GM19025 (cell line): ENCODE results near the gene OR2B2.

Experiments used
- ATAC-seq: cut with Tn5 transposase; IDR thresholded peaks from one replicate; pipeline ENCODE4 v1.9.1; 2021; ENCODE audit warnings: mild to moderate bottlenecking, low read depth, moderate library complexity; ENCODE audit not compliant: unreplicated experiment

OR2B2 gene

DNA sequence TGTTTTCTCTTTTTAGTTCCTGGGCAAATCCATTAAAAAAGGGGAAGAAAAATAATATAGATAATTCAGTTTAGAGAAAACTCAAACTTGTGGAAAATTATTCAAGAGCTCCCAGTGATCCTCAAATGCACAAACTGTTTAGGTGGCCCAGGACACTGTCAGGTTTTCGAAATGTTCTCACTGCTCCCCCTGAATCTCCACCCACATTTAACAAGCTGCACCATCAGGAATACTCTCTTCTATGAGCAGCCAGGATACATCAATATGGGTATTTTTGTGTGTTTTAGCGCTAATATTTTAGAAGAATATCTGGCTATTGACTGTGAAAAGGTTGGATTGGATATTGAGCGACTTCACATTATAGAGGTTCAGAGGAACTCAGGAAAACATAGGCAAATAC lies 43.9 kb downstream of the OR2B2 start:
- ATAC-seq: no peak

DNA sequence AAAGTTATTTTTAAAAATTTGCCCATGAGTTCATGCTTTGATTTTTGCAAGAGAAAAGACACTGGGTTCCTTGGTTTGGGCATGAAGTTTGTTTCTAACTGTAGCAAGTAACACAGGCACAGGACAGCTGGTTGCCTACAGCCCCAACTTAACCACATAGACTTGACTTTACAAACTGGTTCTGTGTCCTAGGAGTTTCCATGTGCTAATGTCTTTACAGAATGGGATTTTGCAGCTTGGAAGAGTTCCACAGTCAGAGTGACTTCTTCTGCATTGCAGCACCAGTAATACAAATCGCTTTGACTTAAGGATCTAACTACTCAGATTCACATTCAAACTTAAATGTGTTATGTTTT lies 44.3 kb downstream of the OR2B2 start:
- ATAC-seq: no peak

DNA sequence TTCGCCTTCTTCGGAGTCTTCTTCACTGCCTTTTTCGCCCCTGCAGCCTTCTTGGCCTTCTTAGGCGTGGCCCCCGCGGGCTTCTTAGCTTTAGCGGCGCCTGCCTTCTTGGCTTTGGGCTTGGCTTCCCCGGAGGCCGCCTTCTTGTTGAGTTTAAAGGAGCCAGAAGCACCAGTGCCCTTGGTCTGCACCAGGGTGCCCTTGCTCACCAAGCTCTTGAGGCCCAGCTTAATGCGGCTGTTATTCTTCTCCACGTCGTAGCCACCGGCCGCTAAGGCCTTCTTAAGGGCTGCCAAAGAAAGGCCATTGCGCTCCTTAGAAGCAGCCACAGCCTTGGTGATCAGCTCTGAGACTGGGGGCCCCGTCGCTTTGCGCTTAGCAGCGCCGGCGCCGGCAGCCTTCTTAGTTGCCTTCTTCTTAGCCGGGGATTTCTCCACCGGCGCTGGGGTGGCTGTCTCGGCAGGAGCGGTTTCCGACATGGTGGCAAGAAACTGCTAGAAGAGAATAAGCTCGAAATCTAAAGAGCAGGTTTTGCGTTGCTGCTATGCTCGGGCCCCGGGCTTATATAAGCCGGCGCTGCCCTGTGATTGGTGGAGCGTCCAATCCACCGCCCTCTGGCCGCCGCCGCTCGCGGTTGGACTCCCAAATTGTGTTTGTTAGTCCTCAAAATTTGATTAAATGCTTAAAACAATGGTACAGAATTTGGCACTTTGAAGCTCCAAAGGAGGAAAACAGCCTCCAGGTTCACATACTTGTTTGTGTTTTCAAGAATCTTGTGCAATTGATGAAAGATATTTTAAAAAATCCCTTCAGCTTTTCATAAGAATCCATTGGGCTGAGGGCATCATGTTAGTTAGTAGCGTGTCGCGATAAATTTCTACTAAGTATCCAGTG lies 44.9 kb downstream of the OR2B2 start:
- no peak for ATAC-seq

DNA sequence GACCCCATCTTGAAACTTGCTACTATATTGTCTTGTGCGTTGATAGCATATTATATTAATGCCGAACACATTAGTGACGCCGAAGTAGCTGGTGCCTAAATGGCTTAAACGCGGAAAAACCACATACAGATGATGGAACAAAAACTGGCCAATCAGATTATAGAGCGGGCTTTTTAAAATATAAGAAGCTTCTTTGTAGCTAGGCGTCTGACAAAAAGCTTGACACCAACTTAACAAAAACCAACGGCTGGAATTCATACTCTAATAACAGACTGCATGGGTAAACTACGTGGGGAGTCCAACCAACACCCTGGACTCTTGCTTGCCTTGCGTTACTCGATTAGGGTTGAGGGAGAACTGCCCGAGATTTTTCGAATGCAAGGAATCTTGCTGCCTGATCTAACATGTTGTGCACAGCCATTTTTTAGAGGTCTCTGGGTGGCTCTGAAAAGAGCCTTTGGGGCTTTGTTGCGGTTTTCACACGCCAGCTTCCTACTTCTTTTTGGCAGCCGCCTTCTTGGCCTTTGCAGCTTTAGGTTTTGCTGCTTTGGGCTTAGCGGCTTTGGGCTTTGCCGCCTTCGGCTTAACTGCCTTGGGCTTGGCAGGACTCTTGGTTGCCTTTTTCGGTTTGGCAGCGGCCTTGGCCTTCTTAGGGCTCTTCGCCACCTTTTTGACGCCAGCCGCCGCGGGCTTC lies 45.7 kb downstream of the OR2B2 start:
- ATAC-seq: no peak

GRCh38 chr6:27865850-27866356 lies 46.3 kb downstream of the OR2B2 start:
- ATAC-seq: no peak

DNA sequence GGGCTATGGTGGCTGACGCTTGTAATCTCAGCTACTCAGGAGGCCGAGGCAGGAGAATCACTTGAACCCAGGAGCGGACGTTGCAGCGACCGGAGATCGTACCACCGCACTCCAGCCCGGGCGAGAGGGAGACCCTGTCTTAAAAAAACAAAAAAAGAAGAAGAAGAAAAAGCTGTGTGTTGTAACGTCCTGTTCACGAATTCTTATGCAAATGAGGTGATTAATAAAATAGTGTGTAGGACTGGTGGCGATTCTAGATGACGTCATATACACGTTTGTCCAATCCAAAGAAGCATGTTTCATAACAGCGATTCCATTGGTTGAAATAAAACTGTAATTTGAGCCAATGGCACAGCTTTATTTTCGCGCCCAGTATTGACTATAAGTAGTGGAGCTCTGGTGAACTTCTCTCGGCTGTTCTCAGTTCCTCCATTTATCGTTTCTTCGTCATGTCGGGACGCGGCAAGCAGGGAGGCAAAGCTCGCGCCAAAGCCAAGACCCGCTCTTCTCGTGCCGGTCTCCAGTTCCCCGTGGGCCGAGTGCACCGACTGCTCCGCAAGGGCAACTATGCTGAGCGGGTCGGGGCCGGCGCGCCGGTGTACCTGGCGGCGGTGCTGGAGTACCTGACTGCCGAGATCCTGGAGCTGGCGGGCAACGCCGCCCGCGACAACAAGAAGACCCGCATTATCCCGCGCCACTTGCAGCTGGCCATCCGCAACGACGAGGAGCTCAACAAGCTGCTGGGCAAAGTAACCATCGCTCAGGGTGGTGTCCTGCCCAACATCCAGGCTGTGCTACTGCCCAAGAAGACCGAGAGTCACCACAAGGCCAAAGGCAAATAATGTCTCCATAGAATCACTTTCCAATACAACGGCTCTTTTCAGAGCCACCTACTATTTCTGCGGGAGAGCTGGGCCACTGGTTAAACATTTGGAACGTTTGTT lies 47.0 kb downstream of the OR2B2 start:
- ATAC-seq: peak; percentile 64

- ATAC-seq: no peak
Measured at GRCh38 chr6:27863962-27864905, 48.0 kb downstream of the OR2B2 start.

DNA sequence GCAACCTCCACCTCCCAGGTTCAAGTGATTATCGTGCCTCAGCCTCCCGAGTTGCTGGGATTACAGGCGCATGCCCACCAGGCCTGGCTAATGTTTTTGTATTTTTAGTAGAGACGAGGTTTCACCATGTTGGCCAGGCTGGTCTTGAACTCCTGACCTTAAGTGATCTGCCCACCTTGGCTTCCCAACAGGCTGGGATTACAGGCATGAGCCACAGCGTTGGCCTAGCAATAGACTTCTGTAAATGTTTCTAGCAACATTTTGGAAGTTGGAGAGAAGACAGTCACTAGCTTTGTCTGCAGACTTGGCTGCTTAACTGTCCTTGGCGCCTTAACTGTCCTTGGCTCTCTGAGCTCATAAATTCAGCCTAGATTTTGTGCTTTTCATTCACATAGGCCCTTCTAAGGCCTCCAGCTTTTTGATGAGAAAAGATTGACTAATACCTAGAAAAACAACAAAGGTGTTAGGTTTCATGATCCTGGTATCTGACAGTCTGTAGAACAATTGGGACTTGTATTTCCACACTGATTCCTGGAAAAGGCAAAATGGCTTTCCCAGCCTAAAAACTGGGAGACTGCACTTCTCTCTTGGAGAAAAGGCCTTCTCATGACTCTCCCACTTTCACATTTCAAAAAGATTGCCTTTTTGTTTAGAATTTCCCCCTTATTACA lies 49.7 kb downstream of the OR2B2 start:
- no peak for ATAC-seq

DNA sequence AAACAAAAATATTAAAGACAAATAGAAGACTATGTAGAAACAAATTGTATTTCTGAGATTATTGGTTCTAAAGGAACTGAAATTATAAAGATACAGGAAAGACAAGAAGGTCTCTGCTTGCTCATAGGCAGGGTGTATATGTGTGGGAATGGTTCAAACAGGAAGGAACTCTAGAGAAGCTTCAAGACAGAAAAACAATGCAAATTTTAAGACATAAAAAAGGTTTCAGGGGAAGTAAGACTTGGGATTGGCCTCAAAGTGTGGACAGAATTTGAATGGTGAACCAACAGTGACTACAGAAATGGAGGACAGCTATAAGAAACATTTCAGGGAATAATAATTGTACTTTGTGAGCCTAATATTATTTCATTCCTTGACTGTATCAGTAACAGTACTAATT lies 50.3 kb downstream of the OR2B2 start:
- ATAC-seq: no peak

DNA sequence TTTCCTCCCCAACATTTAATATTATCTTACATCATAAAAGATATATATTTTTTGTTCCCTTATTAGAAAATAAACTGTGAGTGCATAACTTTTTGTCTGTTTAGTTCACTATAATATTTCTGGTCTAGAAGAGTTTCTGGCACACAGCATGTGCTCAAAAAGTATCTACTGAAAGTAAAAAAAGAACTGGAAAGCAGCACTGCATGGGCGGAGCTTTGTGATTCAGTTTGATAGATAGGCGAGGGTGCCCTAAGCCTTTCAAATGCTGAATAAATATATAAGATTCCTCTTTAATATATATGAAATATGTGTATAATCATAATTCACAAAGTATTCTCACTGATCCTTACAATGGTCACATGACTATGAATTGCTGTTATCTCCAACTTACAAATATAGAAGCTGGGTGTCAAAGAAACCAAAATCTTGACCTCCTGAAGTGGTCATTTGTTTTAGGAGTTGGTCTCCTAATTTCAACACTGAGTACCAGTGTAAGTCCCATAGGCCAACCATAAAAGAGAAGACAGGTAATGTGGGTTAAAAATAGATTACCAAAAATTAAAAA lies 50.8 kb downstream of the OR2B2 start:
- no peak for ATAC-seq
